Measurements from ENCODE around the gene SDK1.

The SDK1 gene

DNA sequence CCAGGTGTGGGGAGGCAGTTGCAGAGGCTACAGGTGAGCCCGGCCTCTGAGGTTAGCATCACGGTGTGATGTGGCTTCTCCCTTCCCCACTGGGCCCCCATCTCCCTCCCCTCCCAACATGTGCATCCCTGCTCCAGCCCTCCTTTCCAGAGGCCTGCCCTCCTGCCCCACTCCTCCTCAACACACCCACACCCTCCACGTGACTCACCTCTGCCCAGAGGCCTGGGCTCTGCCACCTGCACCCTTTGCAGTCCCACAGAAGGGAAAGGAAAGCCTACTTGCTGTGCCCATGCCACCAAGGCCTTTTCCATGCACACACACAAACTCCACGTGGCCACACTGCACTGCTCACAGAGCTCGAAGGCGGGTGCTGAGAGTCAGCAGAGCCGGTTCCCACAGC, 880.4 kb downstream of the SDK1 start:
- TF ChIP-seq CTCF (IDR thresholded peaks at IDR 0.05; ENCODE audit: extremely low read depth, missing control alignments), result no peak
- no peak for DNase-seq (ENCODE audit: low spot score)

DNA sequence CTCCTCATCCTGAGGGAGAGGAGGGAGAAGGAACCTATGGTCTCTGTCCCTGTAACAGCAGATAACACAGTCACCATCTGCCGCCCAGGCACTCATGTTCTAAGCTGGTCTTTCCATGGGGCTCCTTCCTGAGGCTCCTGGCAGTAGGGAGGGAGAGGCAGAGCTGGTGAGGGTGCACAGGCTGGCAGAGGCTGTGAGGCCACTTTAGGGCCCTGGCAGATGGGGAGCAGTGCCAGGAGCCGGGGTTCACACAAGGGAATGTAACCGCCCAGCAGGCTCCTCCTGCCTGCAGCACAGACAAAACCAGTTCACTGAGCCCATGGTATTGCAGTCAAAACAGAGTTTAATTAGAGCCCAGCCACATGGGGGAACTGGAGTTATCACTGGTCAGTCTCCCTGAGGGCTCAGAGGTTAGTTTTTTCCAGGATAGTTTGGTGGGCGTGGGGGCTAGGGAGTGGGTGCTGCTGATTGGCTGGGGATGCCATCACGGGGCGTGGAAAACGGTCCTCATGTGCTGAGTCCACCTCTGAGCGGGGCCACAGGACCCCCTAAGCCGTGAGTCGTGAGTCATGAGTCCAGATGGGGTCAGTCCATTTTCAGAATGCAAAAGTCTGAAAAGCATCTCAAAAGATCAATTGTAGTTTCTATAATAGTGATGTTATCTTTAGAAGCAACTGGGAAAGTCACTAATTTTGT, 881.7 kb downstream of the SDK1 start:
- DNase-seq (ENCODE audit: low spot score), result no peak

DNA sequence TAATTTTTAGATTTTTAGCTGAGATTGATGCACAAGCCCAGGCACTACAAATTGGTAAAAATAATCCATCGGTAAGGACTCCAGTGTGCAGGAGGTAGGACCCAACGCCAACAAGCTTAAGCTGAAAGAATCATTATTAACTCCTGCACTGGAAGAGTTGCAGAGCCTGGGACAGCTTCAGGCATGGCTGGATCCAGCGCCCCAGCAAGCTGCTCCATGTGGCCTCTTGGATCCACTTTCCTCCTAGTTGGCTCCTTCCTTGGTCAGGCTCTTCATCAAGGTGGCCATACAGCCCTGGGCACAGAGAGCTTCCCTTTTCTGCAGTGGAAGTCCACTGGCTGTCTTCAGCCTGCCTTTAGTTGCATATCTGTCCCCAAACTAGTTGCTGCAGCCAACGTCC, 883.6 kb downstream of the SDK1 start:
- no peak for TF ChIP-seq CTCF (IDR thresholded peaks at IDR 0.05; ENCODE audit: extremely low read depth, missing control alignments)
- DNase-seq (ENCODE audit: low spot score), result no peak

More for the DNA sequence above, 881.7 kb downstream of the SDK1 start:
- no peak for TF ChIP-seq CTCF (IDR thresholded peaks at IDR 0.05; ENCODE audit: extremely low read depth, missing control alignments)

DNA sequence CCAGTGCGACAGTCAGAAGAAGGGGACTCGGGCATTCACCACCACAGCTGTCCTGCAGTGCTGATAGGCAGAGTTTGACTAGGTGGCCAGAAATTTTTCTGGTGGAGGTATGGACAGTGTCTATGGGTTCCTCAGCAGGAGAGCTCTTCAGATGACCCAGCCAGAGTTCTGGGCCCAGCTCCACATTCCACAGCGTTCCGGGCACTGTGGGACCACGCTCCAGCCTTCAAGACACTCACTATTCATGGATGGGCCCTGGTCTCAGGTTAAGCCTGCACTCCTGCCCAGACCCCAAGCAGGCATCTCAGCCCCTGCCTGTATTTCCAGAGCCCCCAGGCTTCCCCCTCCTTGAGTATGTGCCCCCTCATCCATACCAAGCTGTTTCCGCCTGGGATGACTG, 884.1 kb downstream of the SDK1 start:
- no peak for TF ChIP-seq CTCF (IDR thresholded peaks at IDR 0.05; ENCODE audit: extremely low read depth, missing control alignments)
- DNase-seq (ENCODE audit: low spot score), result no peak

DNA sequence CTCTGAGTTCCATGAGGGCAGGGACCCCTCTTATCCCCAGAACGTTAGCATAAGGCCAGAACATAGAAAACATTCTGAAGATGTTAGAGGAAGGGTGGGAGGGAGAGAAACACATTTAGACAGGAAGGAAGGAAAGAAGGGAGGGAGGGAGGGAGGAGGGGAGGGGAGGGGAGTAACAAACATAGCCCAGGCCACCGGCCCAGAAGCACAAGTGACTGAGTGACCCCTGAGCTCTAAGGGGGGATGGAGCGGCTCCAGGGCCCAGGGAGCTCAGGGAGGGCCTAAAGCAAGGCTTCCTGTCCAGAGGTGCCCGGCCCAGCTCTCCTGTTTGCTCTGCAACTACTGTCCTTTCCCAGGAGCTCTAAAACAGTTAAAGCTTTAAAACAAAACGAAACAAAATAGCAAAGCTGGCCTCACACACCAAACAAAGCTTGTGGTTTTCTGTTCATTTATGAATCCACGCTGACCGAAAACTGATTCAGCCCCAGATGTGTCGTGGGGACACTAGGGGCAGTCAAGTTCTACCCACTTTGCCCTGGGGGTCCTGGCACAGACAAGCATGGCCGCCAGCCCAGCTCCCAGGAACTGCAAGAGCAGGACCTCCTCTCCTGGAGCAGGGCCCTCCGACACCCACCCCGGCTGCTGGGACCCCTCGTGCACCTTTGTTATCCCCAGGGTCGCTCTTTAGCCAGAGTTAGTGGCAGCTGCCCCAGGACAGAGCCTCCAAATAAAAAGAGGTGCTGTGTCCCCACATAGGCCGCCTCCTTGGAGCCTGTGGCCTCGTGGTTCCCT, 884.9 kb downstream of the SDK1 start:
- TF ChIP-seq CTCF (IDR thresholded peaks at IDR 0.05; ENCODE audit: extremely low read depth, missing control alignments), result no peak

GRCh38 chr7:4186513-4186780, 885.4 kb downstream of the SDK1 start:
- no peak for DNase-seq (ENCODE audit: low spot score)
- no peak for TF ChIP-seq CTCF (IDR thresholded peaks at IDR 0.05; ENCODE audit: extremely low read depth, missing control alignments)

More for the DNA sequence above, 884.9 kb downstream of the SDK1 start:
- no peak for DNase-seq (ENCODE audit: low spot score)

DNA sequence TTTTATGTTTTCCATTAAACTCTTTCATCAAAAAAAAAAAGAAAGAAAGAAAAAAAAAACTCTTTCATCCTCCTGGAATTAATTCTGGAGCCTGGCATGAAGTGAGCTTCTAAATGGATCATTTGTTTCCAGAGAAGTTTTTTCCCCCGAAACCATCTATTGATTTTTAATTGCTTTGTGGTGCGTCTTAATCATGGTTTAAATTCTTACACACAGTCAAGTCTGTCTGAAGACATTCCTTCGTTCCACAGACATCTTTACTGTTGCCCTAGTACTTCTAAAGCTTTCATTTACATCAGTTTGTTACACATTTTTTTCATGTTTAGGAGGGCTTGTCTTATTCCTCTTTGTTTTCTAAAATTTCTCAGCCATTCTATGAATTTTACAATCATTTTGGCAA, 887.6 kb downstream of the SDK1 start:
- DNase-seq (ENCODE audit: low spot score), result no peak
- no peak for TF ChIP-seq CTCF (IDR thresholded peaks at IDR 0.05; ENCODE audit: extremely low read depth, missing control alignments)

Data from GM20000 (cell line).